Thoracic aorta (tissue), 2 donors: Measurements from ENCODE around the gene IVD. TPM values are rescaled to one million over a fixed set of nuclear protein-coding genes. Genes with fewer than 3 reads are reported as not detected.

Source experiments
- ATAC-seq: fragments of 150-250 bp; one replicate; pipeline ENCODE4 v1.8.0; 2017; ENCODE audit warnings: low read depth; ENCODE audit not compliant: insufficient number of reproducible peaks, low FRiP score
- DNase-seq: peaks from one replicate; pipeline ENCODE4 v3.0.0-alpha.2; 2020; ENCODE audit warnings: low spot score
- H3K27ac ChIP-seq, 2 donors: fragments of 200-600 bp; sonication (generic); 1 replicate in 1 of 2; 2 replicates in 1 of 2; pipeline ENCODE4 v1.5.1; 2016; ENCODE audit warnings: mild to moderate bottlenecking in 2 of 2, moderate library complexity in 2 of 2
- H3K27me3 ChIP-seq: fragments of 200-600 bp; sonication (generic); replicated peaks from 2 replicates; pipeline ENCODE4 v1.6.0; 2016; ENCODE audit warnings: mild to moderate bottlenecking; ENCODE audit not compliant: insufficient read depth
- H3K36me3 ChIP-seq: fragments of 200-600 bp; sonication (generic); one replicate; pipeline ENCODE4 v1.5.1; 2016
- H3K4me1 ChIP-seq, 2 donors: fragments of 200-600 bp; sonication (generic); 1 replicate in 1 of 2; 2 replicates in 1 of 2; pipeline versions ENCODE4 v1.5.1 to v1.6.0; 2016; ENCODE audit warnings: low read depth in 2 of 2, mild to moderate bottlenecking in 1 of 2; ENCODE audit not compliant: control insufficient read depth in 1 of 2
- H3K4me3 ChIP-seq: fragments of 200-600 bp; sonication (generic); 2 replicates; pipeline ENCODE4 v1.5.1; 2016; ENCODE audit warnings: mild to moderate bottlenecking
- H3K9me3 ChIP-seq: fragments of 200-600 bp; sonication (generic); 2 replicates; pipeline ENCODE4 v1.5.1; 2016
- CTCF ChIP-seq: fragments of 200-600 bp; sonication (generic); IDR thresholded peaks from one replicate; pipeline ENCODE4 v1.5.1; 2019; ENCODE audit warnings: antibody characterized with exemption
- total RNA-seq, 2 donors: library from RNA; depleted of rRNA; stranded (reverse); fragments of >200 nt; gene quantifications; one replicate each; pipeline versions ENCODE4 v1.1.0 to v1.2.3, GENCODE V29; 2016

The IVD gene
- total RNA-seq, 2 donors from 2014 or later: 43.6 to 61.8 TPM

GRCh38 chr15:40436116-40436891 is 30.7 kb downstream of the IVD start:
- DNase-seq (no peak), ATAC-seq (no peak)
- Histone ChIP-seq H3K27me3 (peaks cover 11% of the 10 kb centered on the region), H3K27ac (no peak overlapping the region), H3K4me1 (peaks cover 19 to 30% of the 10 kb centered on the region in 2 donors), H3K9me3 (no peaks in the 10 kb centered on the region), H3K36me3 (no peaks in the 10 kb centered on the region), H3K4me3 (peak overlapping the region; percentile 68)
- no peak for TF ChIP-seq CTCF

GRCh38 chr15:40436892-40437751 is 31.5 kb downstream of the IVD start:
- Histone ChIP-seq H3K36me3 (no peaks in the 10 kb centered on the region), H3K4me1 (peaks cover 19 to 30% of the 10 kb centered on the region in 2 donors), H3K27me3 (peaks cover 11% of the 10 kb centered on the region), H3K27ac (no peak overlapping the region), H3K9me3 (no peaks in the 10 kb centered on the region), H3K4me3 (peak overlapping the region; percentile 68)
- ATAC-seq (no peak), DNase-seq (no peak)
- TF ChIP-seq CTCF: no peak

- no peak overlapping the region for H3K4me3 ChIP-seq
- no peak for TF ChIP-seq CTCF
- DNase-seq (no peak), ATAC-seq (no peak)
- H3K27ac ChIP-seq: no peak overlapping the region
- H3K4me1 ChIP-seq: peaks cover 22 to 39% of the 10 kb centered on the region in 2 donors
- peaks cover 11% of the 10 kb centered on the region for H3K27me3 ChIP-seq
- H3K9me3 ChIP-seq: no peaks in the 10 kb centered on the region
- H3K36me3 ChIP-seq: no peaks in the 10 kb centered on the region
Measured at GRCh38 chr15:40437752-40438687, 32.4 kb downstream of the IVD start.

- H3K4me3 ChIP-seq: no peak overlapping the region
- H3K27me3 ChIP-seq: peaks cover 11% of the 10 kb centered on the region
- no peaks in the 10 kb centered on the region for H3K9me3 ChIP-seq
- TF ChIP-seq CTCF: no peak
- peaks cover 22 to 46% of the 10 kb centered on the region in 2 donors for H3K4me1 ChIP-seq
- no peak for ATAC-seq
- no peak overlapping the region for H3K27ac ChIP-seq
- DNase-seq: no peak
- H3K36me3 ChIP-seq: no peaks in the 10 kb centered on the region
Measured at GRCh38 chr15:40438712-40439111, 33.1 kb downstream of the IVD start.
